HG03460 (cell line): Measurements from ENCODE around the gene CMIP.

ENCODE experiments used
- ATAC-seq: cut with Tn5 transposase; IDR thresholded peaks from one replicate; pipeline ENCODE4 v1.9.1; 2021; ENCODE audit not compliant: unreplicated experiment

Gene CMIP

GRCh38 chr16:81445966-81446906 is 1.6 kb downstream of the CMIP start:
- no peak for ATAC-seq

- ATAC-seq, result no peak
Observed at GRCh38 chr16:81446907-81447268, 2.3 kb downstream of the CMIP start.

DNA sequence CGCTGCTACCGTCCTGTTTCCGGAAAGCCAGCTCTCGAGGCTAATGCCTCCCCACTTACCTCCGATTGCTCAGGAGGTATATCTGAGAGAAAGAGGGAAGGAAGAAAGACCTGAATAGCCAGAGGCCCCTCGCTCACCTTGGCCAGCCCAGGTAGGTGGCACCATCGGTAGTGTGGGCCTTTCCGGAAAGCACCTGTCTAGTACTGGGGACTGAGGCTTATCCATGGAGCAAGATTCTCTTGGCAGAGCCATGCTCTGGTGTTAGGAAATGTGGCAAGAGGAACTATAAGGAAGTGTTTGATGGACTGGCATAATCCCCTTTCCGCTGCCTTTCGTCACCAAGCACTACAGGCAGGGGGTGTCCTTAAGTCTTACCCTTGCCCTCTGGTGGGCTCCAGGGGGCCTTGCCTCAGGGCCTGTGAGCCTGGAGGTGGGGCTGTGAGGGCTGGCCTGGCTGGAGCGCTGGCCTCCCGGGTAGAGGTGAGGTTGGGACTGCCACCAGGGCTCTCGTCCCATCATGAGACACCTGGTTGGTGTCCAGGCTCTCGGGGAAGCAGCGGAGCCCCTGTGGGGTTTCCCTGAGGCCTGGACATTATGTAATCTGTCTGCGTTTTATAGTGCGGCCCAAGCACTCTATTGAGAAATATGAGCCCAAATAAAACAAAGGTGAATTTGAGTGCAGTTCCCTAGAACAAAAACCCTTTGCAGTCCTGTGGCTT is 2.9 kb downstream of the CMIP start:
- no peak for ATAC-seq

DNA sequence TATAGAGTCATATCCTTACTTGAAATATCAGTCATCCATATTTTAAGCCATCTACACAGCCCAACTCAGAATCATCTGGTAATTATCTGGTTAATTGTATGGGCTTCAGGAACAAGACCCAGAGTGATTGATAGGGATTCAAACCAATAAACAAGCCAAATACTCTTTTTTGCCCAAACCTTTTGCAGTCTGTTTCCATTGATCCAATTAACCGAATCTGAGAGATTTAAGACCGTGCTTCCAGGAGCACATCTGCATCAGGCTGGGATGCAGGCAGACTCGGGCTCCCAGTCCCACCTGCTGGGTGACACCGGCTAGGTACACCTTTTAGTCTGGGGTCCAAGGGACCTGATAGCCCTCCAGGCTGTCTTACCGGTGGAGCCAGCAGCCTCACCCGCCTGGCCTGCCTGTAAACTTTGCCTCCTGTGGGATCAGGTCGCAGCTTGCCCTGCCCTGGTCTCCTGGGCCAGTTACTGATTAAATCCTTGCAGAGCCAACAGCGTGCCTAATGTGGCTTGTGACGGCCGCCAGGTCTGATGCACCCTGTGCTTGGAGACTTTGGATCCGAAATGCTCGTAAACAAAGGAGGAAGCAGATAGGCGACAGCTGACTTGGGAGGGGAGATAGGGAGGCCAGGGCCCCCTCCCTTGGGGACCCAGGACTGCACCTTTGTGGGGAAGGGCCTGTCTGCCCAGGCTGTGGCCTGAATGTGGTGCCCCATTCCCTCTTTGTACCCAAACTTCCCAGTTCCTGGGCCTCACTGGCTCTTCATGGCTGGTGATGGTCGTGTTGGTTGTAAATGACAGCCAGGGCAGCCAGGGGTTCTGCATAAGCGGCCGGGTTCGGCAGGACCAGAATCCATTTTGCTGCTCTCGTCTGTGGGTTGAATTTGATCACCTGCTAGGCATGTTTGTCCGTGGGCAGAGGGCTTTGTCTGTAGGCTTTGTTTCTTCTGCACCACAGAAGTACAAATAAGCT is 3.8 kb downstream of the CMIP start:
- ATAC-seq, result no peak

DNA sequence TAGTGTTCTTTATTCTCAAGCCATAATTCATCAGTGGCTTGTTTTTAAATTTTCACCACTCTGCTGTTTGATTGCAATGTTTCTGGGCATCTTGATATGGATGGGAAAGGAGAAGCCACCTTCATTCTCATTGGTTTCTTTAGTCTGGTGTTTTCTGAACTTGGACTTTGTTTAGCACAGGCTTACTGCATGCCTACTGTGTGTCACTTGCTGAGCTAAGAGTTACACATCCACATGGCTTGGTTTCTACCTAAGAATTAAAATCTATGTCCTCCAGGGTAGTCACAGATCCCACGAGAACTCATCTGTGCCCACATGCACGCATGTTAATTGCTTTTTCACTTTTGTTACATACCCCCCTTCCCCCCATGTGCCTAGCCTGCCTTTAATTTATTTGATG is 4.6 kb downstream of the CMIP start:
- ATAC-seq, result no peak

GRCh38 chr16:81449899-81450608 is 5.4 kb downstream of the CMIP start:
- no peak for ATAC-seq

- no peak for ATAC-seq
Observed at GRCh38 chr16:81450783-81451491, 6.3 kb downstream of the CMIP start.

DNA sequence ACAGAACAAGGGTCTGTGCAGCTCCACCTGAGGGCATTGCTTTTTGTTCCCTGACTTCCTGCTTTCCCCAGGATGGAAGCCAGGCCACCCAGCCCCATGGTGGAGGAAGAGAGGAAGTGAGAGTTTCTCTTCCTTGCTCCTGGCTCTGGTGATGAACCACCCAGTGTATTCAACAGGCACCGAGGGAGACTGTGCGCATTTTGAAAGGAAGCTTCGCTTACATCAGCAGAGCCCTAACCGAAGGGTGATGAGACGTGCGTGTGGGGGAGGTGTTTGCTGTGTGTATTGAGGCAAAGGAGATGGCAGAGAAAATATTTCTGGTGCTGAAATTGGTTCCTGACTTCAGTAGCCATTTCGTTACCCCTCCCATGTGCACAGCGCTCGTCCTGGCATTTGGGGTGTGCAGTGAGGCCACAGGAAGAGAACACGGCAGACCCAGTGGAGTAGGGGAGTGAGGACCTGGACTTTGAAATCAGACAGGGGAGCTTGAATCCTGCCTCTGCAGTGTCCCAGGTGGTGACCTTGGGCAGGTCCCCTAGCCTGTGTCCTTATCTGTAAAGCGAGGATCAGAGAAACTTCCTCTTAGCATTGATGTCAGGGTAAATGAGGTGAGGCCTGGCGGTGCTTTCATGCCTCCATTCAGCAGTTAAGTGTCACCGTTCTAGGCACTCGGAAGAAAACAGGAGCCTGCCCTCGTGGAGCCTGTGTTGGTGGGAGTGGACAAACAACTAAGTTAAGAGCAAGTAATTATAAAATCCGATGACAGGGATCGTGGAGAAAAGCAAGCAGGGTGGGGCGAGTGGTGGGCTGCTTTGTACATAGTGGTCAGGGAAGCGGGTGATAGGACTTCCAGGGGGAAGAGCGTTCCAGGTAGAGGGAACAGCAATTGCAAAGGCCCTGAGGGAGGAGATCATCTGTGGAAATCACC is 7.4 kb downstream of the CMIP start:
- ATAC-seq, result no peak

GRCh38 chr16:81453091-81453728 is 8.6 kb downstream of the CMIP start:
- ATAC-seq, result no peak

GRCh38 chr16:81454044-81454443 is 9.4 kb downstream of the CMIP start:
- no peak for ATAC-seq

DNA sequence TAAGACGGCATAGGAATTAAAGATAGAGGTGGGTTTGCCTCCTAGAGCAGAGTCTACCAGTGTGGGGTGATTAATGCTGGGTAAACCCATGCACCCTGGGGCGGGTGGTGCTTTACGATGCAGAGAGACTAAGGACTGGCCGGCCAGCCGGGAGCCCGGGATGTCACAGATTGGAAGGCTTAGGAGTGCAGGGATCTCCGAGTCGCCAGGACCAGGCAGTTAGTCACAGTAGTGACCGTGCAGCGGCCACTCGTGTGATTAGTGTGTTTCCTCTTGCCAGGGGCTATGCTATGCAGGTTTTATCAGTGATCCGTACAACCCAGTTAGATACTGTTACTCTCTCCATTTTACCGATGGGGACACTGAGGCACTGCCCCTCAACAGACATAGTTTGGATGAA is 10.4 kb downstream of the CMIP start:
- no peak for ATAC-seq

GRCh38 chr16:81455720-81456494 is 11.3 kb downstream of the CMIP start:
- no peak for ATAC-seq

DNA sequence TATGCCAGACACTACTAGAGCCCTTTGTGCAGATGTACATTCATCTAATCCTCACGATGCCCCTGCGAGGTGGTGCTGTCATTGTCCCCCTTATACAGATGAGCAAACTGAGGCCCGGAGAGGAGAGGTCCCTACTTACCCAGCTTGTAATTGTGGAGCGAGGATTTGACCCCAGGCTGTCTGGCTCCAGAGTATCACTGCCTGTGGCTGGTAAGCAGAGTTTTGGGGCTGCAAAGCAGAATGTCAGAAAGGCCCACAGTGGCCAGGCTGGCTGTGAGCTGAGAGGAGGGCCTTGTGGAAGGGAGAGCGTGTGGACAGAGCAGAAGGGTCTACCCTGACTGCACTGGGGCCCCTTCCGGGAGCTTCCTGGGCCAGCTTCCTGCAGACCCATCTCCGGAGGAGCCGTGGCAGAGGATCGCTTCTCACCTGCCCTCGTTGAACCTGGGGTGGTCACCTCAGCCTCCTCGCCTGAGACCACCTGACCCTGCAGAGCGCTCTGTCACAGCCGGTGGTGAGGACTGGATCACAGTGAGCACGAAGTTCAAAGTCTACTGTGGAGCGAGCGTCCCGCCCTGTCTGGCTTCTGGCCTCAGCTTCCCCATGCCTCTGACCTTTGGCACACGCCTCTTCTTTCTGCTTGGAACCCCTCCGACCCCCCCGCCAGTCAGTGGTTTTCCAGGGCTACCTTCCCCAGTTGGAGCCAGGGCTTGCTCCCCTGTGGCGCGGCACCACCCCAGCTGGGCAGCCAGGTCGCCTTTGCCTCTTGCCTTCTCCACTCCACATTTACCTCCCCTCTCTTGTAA is 12.1 kb downstream of the CMIP start:
- no peak for ATAC-seq

DNA sequence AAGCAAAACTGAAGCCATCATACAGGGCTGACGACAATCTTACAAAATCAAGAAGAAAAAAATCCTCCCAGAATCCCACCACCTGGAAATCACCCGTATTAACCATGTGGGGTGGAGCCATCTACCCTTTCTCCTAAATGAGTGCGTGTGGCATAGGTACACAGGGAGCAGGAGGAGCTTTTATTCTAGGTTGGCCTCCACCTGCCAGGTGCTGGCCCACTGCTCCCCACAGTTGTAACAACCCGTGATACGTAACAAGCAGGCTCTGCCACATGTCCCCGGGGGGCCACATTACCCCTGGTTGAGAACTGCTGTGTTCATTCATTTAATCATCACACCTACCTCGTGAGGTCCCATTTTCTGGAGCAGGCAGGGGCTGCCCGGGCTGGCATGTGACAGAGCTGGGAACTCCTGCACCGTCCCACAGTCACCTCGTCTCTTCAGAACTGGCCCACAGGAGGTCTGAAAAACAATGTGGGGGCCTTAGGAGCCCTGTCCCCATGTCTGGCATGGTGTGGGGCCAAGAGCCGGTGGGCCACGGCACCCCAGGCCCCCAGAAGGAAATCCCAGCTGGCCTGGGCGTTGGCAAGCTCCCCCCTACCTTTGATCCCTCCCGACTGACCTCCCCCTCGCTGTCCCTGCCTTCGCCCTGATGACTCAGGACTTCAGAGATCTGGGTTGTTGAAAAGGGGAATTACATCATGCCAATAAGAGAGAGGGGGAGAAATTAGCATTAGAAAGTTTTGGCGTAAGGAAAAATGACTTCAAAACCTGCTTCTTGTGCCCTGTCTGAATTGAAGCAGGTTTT is 12.9 kb downstream of the CMIP start:
- no peak for ATAC-seq

- no peak for ATAC-seq
Observed at GRCh38 chr16:81458149-81458669, 13.6 kb downstream of the CMIP start.
